NCI-H446 treated with DMSO at 0.1 percent for 48 hours (cell line): Measurements from ENCODE around the gene TMEM203.

Source experiments
- DNase-seq: peaks from one replicate; lab custom pipeline; 2025; lab: John Stamatoyannopoulos, UW

TMEM203 gene

DNA sequence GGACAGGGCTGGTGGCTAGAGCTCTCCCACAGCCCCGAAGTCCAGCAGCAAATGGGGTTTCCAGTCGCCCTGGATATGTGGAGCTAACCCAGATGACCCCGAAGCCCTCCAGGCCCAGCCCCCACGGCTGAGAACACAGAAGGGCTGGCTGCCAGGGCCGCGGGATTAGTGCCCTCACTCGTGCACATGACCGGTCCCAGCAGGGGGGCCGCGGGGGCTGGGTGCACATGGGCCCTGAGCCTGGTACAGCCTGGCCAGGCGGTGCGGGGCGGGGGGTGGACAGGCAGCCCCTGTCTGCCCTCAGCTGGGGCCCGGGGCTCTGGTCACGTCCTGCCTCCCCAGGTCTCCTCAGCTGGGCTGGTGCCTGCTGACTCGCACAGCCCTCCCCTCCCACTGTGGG is 11.1 kb downstream of the TMEM203 start:
- DNase-seq, result no peak

DNA sequence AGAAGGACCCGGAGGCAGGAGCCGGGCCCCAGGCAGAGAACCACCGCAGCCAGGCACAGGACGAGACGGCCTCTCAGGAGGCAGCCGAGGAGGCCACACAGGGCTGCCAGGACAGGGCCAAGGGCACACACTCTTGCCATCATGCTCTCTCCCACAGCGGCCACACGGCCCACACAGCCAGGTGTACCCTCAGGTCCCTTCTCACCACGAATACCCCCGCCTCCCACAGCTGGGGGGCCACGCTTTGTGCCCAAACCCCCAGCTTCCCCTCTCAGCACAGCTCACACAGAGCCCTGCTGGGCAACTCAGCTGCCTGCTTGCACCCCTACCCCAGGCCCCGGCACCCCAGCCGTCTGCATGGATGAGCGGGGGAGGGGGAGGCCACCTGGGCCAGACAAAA is 11.7 kb downstream of the TMEM203 start:
- DNase-seq, result no peak

DNA sequence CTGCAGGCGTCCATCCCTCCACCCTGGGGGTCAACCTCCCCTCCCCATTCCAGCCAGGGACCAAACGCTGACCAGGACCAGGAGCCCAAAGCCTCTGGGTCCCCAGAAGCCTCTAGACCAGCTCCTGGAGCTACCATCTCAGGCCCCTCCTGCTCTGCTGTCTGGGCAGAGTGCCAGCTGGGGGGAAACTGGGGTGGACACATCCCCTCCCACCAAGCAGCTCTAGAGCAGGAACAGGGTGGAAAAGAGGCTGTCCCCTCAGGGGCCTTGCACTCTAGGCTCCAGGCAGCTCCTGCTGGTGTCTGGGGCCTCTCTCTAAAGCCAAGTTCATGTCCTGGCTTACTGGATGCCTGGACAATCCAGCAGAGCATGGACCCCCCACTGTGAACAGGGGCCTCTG is 12.6 kb downstream of the TMEM203 start:
- no peak for DNase-seq

DNA sequence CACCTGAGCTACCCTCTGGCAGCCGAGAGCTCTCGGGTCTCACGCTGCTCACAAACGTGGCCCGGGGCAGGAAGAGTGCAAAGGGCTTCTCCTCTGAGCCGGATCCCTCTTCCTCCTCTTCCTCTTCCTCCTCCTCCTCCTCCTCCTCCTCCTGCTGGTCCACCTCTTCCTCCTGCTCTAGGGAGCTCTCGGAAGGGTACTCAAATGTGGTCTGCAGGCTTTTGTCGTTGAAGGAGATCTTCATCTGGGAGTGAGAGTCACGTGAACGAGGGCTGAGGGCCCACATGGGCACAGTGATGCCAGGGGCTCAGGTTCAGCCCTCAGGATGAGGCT is 13.0 kb downstream of the TMEM203 start:
- no peak for DNase-seq

DNA sequence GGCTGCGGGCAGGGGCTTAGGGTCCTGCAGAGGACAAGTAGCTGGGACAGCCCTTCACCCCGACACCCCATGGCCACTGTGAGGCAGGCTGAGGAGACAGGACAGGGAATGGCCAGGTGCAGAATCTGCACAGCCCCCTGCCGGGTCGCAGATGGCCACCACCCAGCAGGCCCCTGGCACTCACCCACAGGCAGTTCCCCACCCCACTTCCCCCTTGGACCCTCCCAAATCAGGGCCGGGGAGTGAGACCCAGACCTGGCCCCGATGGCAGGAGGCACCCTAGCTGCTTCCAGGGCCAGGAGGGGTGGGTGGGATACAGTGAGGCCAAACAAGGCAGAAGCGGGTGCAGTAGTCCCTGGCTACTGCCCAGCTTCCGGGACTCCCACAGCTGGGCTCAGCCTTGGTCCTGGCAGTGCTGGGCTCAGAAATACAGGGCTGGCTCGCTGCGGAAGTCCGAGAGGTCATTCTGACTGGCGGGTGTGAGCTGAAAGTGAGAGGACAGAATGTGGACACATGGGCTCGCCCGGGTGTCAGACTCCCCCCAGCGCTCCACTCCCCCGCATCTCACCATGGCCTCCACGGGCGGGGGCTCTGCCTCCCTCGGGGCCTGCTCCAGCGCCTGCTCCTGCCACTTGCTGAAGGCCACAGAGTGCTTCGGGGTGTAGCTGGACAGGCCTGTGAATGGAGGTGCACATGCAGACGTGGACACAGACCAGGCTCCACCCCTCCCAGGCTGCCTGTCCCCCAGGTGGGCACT is 13.6 kb downstream of the TMEM203 start:
- DNase-seq, result no peak

DNA sequence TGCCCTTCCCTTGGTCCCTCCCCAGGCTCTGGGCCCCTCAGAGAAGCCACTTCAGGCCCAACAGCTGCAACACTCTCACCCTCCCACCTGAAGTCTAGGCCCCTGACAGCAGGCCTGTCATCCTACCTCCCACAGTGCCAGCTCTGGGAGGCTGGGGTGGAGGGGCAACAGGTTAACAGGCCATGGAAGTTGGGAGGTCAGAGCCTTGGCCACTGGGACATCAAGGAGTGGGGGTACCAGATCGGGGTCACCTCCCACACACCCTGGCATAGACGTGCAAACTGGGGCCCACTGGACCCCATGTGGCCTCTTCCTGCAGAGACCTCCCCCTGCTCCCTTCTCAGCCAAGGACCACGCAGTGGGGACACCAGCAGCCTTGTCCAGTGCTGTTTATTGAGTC is 14.2 kb downstream of the TMEM203 start:
- DNase-seq, result no peak

DNA sequence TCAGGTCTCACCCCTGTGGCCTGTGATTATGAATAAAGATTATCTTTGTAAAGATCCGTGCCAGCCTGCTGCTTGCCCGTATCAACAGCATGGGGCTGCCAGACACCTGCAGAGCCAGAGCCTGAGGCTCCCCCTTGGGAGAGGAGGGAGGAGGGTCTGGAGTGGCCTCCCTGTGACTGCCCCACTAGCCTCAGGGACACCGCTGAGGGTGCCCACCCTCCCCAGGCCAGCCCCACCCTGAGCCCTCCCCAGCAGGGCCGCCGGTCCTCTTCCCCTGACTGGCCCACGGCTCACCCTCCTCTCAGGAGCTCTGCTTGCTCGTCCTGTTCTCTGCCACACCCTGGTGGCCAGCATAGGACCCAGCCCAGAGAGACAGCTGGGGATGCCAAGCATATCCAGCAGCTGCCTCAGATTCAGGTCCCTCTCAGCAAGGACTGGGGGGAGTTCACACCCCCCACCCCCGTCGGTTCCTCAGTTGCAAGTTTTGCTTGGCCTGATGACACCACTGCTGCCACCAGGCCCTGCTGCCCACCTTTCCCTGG is 15.1 kb downstream of the TMEM203 start:
- no peak for DNase-seq

DNA sequence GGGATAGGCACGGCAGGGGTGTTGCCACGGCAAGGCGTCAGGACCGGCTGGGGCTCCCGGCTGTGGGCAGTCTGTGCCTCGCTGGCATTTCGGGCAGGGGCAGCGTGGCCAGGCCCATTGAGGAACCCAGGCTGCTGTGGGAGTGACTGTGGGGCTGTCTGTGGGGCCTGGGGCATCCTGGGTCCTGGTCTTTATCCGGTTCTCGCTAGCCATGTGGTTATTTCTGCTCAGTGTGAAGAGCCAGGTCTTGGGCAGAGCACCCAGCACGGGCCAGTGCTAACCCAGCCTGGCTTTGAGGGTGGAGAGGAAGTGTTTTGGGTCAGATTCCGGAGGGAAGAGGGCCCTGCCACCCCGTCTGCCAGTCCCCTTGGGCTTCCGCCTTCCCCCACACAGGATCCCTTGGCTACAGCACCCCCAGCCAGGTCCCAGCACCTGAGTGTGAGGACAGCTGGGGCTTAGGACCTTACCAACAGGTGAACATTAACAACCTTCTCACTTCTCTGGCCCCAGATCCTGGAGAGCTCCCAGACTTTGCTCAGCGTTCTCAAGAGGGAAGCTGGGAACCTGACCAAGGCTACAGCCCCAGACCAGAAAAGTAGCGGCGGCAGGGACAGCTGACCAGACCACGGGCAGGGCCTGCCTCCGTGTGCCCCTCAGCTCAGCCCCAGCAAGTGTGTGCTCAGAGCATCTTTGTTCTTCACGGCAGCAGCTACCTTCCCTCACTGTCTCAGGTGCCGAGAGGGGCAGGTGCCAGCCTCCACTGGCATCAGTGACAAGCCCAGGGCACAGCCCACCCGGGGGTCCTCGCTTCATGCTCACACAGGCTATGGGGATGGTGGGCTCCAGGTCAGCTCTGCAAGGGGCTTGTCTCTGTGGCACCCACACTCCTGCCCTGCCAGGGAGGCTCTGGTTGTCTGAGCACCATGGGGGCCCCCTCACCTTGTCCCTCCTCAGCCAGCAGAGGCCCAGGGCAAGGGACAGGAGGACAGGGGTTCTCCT is 15.9 kb downstream of the TMEM203 start:
- no peak for DNase-seq

DNA sequence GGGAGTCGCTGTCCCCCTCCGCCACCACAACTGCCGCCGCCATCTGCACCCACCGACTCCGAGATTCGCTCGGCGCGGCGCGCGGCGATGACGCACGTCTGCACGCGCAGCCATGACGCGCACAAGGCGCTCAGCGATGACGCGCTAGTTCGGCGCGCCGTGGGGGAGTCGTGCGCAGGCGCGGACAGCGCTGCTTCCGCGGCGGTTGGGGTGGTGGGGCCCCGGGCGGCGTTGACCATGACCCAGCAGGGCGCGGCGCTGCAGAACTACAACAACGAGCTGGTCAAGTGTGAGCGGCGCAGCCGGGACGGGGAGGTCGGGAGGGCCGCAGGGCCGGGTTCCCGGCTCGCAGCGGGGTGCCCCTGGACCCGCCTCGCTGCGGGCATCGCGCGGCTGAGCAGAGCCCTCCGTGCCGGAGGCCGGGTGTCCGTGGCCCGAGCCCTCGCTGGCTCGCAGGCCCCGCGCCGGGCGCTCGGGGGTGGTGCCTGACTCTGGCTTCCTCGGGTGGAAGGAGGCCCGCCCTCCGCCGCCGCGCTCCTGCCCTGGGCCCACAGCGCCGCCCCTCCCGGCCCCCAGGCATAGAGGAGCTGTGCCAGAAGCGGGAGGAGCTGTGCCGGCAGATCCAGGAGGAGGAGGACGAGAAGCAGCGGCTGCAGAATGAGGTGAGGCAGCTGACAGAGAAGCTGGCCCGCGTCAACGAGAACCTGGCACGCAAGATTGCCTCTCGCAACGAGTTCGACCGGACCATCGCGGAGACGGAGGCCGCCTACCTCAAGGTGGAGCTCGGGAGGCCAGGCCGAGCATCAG is 16.8 kb downstream of the TMEM203 start, which contains the start of the genes ANAPC2 and SSNA1:
TSS of gene ANAPC2 (minus strand) at position 71 of the 807 bp plus-strand sequence. CDS start at position 43, 28 bp downstream.
TSS of gene SSNA1 (plus strand) at position 187 of the 807 bp plus-strand sequence. CDS start at position 238, 51 bp downstream.
- peak; percentile 36 for DNase-seq

DNA sequence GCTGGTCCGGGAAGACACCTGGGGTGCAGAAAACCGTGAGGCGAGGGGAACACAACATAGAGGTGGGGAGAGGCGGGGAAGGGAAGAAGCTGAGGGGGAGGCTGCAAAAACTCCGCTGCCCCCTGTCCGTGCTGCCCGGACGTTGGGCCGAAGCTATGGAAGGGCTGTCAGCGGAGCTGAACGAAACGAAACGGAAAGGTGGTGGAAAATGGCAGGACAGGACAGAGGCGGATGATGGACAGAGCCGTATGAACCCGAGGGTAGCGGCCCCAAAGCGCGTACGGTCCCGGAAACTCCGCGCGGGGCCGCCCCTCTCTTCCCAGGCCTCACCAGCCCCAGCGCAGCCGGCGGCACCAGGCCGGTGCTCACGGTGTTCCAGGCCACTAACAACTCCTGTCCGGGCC is 17.4 kb downstream of the TMEM203 start:
- no peak for DNase-seq

DNA sequence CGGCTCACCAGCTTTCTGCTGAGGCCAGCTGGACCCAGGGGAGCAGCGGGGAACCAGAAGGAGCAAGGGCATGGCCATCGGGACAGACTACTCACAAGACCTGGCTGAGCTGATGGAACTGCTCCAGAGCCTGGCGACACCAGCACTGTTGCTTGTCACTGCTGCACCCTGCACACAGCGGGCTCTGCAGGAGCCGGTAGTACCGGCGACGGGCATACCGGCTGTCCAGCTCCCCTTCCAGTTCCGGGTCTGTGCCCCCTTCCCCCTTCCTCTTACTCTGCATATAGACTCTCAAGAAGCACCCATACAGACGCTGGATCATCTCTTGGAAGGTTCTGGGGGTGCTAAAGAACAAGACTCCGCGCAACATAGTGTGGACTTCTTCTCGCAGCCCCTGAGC is 18.1 kb downstream of the TMEM203 start:
- no peak for DNase-seq

DNA sequence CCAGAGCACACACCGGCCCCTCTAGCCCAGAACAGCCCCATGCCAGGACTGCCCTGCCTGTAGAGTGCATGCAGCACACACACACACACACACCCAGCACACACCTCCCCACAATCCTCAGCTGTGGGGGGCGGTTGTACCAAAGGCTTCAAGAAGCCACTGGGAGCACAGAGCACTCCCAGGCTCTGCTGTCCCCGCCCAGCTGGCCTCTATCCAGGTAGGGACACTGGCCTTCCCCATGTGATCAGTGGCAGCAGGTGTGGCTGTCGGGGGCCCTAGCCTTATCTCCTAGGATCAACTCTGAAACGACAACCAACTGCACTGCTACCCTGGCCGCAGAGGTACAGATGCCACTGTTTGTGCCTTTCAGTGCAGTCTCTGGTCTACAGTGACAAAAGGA is 19.1 kb downstream of the TMEM203 start:
- no peak for DNase-seq

DNA sequence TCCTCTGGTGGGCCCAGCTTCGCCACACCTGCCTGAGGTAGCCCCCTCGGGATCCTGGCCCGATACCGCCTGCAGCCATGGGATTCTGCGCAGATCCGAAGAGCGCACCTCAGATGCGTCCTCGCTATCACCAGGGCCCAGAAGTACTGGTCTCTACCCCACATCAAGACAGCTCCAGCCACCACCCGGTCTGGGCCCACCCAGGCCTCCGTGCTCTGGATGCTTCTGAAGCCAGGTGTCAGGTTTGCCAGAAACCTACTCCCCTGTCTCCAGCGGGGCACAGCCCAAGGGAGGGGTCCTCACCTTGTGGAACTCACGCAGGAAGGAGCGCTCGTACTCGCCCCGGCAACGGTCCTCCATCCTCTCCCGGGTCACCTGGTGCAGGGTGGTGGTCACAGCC is 19.5 kb downstream of the TMEM203 start:
- DNase-seq, result no peak

DNA sequence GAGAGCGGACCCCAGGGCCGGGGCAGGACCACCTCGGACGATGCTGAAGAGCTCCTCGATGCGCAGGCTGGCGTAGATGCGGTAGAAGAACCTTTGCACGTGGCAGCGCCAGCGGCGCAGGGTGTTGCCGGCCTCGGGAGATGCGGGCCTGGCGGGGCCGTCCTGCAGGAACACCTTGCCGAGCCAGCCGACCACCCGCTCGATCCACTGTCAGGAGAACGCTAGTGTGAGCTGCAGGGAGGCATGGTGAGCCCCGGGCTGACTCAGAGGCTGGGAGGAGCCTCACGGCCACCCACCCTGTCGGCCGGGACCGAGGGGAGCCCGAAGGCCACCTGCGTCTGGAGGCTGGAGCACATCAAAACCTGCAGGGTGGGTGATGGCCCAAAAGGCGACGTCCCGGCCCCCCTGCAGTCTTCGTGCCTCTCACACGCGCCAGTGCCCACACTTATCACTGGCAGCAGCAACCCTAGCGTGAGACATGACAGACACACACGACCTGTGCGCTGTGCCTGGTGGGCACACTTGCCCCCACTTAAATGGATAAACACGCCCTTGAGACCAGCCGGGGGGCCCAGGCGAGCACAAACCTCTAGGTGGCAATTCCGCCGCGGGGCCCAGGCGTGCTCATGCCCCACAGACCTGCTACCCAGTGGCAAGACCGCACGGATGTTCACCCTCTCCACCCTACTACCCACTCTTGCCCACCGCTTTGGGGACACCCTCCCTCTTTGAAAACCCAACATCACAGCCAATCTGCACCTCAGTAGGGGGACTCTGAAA is 20.4 kb downstream of the TMEM203 start:
- DNase-seq, result no peak

DNA sequence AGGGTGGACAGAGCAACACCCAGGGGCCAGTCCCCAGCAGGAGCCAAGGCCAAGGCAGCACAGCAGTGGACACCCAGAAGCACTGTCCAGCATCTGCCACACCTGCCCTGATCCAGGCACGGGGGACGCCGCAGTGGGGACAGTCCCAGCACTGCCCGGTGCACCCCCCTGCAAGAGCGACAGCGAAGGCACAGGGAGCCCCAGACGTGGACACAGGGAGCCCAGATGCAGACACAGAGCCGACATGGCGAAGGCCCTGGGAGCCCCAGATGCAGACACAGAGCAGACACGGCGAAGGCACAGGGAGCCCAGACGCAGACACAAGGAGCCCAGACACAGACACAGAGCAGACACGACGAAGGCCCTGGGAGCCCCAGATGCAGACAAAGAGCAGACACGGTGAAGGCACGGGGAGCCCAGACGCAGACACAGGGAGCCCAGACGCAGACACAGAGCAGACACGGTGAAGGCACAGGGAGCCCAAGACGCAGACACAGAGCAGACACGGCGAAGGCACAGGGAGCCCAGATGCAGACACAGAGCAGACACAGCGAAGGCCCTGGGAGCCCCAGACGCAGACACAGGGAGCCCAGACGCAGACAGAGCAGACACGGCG is 21.4 kb downstream of the TMEM203 start:
- no peak for DNase-seq

DNA sequence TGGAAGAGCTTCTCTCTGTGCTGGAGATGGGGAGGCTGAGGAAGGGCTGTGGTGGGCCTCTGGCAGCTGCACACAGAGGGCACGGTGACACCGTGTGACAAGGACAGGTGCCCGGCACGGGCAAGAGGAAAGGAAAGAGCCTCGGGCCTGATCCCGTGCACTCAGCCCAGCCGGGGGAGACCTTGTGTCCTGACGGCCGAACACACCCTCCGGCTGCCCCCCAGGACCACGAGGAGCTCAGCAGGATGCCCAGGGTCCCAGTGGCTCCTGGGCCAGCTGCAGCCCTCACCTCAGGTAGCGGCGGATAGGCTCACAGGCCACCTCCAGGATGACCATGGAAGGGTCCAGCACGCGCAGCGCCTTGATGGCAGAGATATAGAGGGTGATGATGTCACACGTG is 22.6 kb downstream of the TMEM203 start:
- DNase-seq, result no peak

DNA sequence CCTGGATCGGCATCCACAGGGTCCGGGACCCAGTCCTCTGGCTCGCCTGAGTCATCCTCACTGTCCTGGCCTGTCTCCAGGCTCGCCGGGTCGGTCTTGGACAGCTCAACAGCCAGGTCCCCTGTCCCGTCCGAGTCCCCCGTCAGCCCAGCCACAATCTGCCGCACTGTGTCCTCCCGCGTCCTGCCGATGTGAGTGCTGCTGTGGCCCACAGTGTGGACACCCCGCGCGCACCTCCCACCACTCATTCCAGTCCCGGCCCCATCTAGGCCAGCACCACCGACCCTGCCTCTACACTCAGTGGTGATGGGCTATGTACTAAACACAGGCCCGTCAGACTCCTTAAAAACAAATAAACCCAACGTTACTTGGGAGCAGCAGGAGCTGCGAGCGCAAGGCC is 23.8 kb downstream of the TMEM203 start:
- no peak for DNase-seq

DNA sequence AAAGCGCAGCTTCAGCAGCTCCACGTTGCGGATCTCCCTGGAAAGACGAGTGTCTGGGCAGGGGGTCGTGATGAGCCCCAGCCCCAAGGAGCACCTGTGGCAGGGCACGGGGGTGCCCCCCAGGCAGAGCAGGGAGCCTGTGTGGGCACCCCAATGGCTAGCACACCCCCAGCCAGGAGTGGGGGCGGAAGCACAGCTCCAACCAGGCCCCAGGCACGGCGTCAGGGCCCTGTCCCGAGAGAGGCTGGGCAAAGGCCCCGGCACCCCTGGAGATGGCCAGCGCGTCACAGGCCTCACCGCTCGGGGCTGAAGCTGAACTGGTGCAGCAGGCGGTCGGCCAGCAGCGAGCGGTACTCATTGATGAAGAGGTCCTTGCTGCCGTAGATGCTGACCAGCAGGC is 25.0 kb downstream of the TMEM203 start:
- no peak for DNase-seq

DNA sequence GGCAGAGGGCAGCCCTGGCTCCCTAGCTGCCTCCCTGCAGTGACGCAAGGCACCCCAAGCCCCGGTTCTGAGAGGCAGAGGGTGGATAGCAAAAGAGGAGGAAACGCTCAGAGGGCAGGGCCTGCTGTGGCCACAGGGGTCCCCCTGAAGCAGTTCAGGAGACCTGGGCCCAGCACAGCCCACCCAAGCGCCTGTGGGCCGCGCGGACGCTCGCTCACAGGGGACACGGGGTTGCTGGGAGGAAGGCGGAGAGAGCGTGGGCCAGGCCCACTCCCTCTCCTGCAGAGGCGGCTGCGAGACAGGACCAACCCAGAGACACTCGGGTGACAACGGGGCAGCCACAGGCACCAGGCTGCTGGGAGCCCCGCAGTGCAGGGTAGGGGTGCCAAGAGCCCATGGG is 25.7 kb downstream of the TMEM203 start:
- DNase-seq, result no peak

DNA sequence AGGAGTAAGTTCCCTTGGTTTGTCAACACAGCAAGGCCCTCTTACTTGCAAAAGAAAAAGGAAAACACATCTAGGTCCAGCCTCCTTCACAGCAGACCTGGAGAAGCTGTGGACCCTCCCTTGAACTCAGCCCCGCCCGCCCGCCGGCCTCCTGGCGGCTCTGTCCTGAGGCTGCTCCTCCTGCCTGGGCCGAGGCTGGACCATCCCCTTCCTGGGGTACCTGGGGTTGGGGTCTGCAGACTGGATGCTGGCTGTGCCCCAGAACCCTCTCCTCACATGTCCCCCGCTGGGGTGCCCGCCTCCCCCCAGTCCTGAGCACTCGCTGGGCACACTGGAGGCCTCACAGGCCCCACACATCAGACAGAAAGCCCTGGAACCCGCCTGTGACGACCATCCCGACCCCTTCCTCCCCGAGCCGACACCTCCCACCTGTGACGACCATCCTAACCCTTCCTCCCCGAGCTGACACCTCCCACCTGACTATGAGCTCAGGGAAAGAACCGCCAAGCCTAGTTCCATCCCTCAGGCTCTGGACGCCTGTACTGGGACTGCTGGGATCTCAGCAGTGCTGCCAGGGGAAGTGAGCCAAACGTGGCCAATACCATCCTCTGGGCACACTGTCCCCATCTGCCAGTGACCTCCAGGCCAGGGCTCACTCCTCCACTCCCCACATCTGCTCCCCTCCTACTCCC is 26.4 kb downstream of the TMEM203 start:
- no peak for DNase-seq
